C4-2B (cell line): Measurements from ENCODE around the gene EMILIN1.

Source experiments
- CTCF ChIP-seq: fragments of 450-650 bp; conservative IDR thresholded peaks from 2 replicates; pipeline ENCODE4 v1.5.1; 2017; ENCODE audit warnings: mild to moderate bottlenecking
- ZFX ChIP-seq: fragments of 450-650 bp; IDR thresholded peaks from 2 replicates; pipeline ENCODE4 v1.6.1; 2017

GRCh38 chr2:27127883-27128667, 49.7 kb downstream of the EMILIN1 start:
- TF ChIP-seq CTCF (no peak), ZFX (no peak)
